ENCODE measurements around the gene RMC1.

RMC1 gene

DNA sequence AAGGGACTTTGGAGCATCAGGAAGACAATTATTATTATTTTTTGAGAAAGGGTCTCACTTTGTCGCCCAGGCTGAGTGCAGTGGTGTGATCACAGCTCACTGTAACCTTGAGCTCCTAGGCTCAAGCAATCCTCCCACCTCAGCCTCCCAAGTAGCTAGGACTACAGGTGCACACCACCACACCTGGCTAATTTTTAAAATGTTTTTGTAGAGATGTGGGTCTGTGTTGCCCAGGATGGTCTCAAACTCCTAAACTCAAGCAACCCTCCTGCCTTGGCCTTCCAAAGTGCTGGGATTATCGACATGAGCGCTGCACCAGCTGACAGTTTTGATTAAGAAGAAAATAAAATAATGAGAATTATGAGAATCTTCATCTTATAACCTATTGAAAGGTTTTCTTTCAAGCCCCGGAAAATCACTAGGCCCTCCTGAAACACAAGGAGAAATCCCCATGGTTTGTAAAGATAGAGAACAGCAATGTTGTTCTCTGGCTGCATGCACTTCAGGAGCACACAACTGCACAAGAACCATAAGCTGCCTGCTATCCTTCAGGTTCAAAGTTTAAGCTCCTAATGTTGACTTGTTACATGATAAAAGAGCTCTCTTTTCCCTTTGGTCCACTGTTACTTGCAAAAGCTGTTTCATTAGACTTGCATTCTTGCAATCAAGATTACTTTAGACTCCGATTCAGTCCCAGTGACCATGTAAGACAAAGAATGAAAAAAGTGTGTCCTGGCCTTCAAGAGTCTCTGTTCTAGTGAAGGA is 66.2 kb downstream of the RMC1 start:
- in situ Hi-C loops (cut with HindIII; ENCODE audit: low pct_ligation_motif_present, low sequenced_read_pairs) = no loop called here
- H3K36me3 ChIP-seq (replicated peaks) = peaks cover 38% of the 10 kb centered on the region
- DNase-seq = no peak
- H3K27ac ChIP-seq = no peak overlapping the region
- H3K4me3 ChIP-seq (ENCODE audit: low read depth, low read length) = no peak overlapping the region
- no peaks in the 10 kb centered on the region for H3K27me3 ChIP-seq (replicated peaks)
- TF ChIP-seq, protein P1, sequence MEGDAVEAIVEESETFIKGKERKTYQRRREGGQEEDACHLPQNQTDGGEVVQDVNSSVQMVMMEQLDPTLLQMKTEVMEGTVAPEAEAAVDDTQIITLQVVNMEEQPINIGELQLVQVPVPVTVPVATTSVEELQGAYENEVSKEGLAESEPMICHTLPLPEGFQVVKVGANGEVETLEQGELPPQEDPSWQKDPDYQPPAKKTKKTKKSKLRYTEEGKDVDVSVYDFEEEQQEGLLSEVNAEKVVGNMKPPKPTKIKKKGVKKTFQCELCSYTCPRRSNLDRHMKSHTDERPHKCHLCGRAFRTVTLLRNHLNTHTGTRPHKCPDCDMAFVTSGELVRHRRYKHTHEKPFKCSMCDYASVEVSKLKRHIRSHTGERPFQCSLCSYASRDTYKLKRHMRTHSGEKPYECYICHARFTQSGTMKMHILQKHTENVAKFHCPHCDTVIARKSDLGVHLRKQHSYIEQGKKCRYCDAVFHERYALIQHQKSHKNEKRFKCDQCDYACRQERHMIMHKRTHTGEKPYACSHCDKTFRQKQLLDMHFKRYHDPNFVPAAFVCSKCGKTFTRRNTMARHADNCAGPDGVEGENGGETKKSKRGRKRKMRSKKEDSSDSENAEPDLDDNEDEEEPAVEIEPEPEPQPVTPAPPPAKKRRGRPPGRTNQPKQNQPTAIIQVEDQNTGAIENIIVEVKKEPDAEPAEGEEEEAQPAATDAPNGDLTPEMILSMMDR (IDR thresholded peaks at IDR 0.05; ENCODE audit: low read depth, low read length, missing control alignments) = no peak

DNA sequence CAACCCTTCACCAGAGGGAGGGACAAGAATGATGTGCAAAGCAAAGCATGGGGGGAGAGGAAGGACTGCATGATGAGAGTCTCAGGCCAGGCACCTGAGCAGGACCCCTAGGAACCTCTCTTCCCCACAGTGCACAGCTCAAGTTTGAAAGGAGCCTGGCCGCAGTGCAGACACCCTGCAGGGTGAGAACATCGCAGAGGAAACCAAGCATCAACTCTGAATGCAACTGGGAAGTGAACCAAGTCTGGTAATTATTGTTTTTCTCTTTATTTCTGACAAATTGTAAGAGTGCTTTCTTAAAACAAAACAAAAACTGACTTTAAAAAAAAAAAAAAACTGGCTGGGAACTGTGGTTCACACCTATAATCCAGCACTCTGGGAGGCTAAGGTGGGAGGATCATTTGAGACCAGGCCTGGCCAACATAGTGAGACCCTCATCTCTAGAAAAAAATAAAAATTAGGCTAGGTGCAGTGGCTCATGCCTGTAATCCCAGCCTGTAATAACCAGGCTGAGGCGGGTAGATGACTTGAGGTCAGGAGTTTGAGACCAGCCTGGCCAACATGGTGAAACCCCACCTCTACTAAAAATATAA is 67.7 kb downstream of the RMC1 start:
- H3K36me3 ChIP-seq (replicated peaks) = peaks cover 38% of the 10 kb centered on the region
- DNase-seq = no peak
- no peak overlapping the region for H3K27ac ChIP-seq
- in situ Hi-C loops (cut with HindIII; ENCODE audit: low pct_ligation_motif_present, low sequenced_read_pairs) = no loop called here
- H3K27me3 ChIP-seq (replicated peaks) = no peaks in the 10 kb centered on the region
- TF ChIP-seq, protein P1 (IDR thresholded peaks at IDR 0.05; ENCODE audit: low read depth, low read length, missing control alignments) = no peak
- no peak overlapping the region for H3K4me3 ChIP-seq (ENCODE audit: low read depth, low read length)

DNA sequence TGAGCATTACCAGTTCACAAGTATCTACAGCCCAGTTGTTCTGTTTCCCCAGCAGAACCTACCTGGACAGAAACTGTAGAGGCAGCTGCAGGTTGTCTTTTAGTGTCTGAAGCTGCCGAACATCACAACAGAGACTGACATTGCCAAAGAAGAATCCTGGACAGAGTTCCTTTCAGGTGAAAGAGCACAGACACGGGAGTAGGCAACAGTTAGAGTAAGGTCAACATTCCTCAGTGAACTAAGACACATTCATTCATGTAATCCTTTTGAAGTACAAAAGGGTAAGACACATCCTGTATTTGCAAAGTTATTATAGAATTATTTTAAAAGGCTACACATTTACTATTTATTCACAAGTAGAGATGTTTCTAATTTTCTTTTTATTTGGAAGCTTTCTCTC is 68.7 kb downstream of the RMC1 start:
- no peaks in the 10 kb centered on the region for H3K27me3 ChIP-seq (replicated peaks)
- no peak overlapping the region for H3K27ac ChIP-seq
- no peak for DNase-seq
- H3K36me3 ChIP-seq (replicated peaks) = peaks cover 40% of the 10 kb centered on the region
- TF ChIP-seq, protein P1 (IDR thresholded peaks at IDR 0.05; ENCODE audit: low read depth, low read length, missing control alignments) = no peak
- H3K4me3 ChIP-seq (ENCODE audit: low read depth, low read length) = no peak overlapping the region
- in situ Hi-C loops (cut with HindIII; ENCODE audit: low pct_ligation_motif_present, low sequenced_read_pairs) = no loop called here

DNA sequence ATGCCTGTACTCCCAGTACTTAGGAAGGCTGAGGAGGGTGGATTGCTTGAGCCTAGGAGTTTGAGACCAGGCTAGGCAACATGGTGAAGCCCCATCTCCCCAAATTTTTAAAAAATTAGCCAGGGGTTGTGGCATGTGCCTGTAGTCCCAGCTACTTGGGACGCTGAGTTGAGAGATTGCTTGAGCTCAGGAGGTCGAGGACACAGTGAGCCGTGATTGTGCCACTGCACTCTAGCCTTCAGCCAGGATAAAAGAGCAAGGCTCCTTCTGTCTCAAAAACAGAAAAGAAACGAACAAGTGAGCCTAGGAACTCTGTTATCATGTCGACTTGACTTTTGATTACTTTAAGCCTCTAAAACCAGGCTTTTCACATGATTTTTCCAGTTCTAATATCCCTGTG is 69.3 kb downstream of the RMC1 start:
- peaks cover 36% of the 10 kb centered on the region for H3K36me3 ChIP-seq (replicated peaks)
- in situ Hi-C loops (cut with HindIII; ENCODE audit: low pct_ligation_motif_present, low sequenced_read_pairs) = no loop called here

DNA sequence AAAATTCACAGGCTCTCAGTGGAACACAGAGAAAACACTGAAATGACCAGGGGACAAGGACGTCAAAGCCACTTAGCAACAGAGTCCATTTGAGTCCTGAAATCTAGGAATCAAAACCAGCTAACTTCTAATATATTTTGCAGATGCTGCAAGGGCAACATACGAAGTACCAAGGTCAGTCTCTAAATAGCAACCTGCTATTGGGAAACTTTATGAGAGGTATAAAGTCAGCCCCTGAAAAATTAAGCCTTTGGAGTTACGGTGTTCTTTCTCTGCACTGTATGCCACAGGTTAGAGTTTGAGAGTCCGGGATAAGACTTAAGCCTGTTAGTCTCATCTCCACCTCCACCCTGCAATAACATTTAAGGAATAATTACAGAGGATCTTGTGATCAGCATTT is 69.7 kb downstream of the RMC1 start:
- Histone ChIP-seq H3K27me3 (replicated peaks) (no peaks in the 10 kb centered on the region), H3K4me3 (ENCODE audit: low read depth, low read length) (no peak overlapping the region), H3K36me3 (replicated peaks) (peaks cover 34% of the 10 kb centered on the region), H3K27ac (no peak overlapping the region)
- in situ Hi-C loops (cut with HindIII; ENCODE audit: low pct_ligation_motif_present, low sequenced_read_pairs) = no loop called here
- TF ChIP-seq, protein P1 (IDR thresholded peaks at IDR 0.05; ENCODE audit: low read depth, low read length, missing control alignments) = no peak
- DNase-seq = no peak

More for the DNA sequence above, 69.3 kb downstream of the RMC1 start:
- Histone ChIP-seq H3K27me3 (replicated peaks) (no peaks in the 10 kb centered on the region), H3K4me3 (ENCODE audit: low read depth, low read length) (no peak overlapping the region), H3K27ac (no peak overlapping the region)
- TF ChIP-seq, protein P1 (IDR thresholded peaks at IDR 0.05; ENCODE audit: low read depth, low read length, missing control alignments) = no peak
- no peak for DNase-seq
